ENCODE results near the gene MEP1B. TPM values are rescaled to one million over a fixed set of nuclear protein-coding genes. Genes with fewer than 3 reads are reported as not detected.
A peak's percentile ranks its signal among the peaks of the same experiment; 100 is the strongest.

MEP1B gene
- total and polyA plus RNA-seq, 5 donors = not detected

GRCh38 chr18:32251466-32251865 lies 61.6 kb downstream of the MEP1B start:
- Histone ChIP-seq H3K9me3 (ENCODE audit: control insufficient read depth, low read length) (no peaks in the 10 kb centered on the region), H3K4me1 (ENCODE audit: control insufficient read depth, insufficient read depth, low read length) (no peaks in the 10 kb centered on the region), H3K4me3 (ENCODE audit: low read length) (no peak overlapping the region), H3K27ac (ENCODE audit: low read length) (no peak overlapping the region), H3K27me3 (ENCODE audit: control insufficient read depth, insufficient read depth) (no peaks in the 10 kb centered on the region)
- no peak for ATAC-seq
- WGBS = 71% methylated on average over 3 of the region's 3 CpGs
- DNase-seq = no peak
- intact Hi-C loops (cut with DNase I) = loop anchor here in 1 of 4 donors (10.0 kb wide), 1 partner anchor 97 kb away; no protein-coding TSS in a partner anchor

DNA sequence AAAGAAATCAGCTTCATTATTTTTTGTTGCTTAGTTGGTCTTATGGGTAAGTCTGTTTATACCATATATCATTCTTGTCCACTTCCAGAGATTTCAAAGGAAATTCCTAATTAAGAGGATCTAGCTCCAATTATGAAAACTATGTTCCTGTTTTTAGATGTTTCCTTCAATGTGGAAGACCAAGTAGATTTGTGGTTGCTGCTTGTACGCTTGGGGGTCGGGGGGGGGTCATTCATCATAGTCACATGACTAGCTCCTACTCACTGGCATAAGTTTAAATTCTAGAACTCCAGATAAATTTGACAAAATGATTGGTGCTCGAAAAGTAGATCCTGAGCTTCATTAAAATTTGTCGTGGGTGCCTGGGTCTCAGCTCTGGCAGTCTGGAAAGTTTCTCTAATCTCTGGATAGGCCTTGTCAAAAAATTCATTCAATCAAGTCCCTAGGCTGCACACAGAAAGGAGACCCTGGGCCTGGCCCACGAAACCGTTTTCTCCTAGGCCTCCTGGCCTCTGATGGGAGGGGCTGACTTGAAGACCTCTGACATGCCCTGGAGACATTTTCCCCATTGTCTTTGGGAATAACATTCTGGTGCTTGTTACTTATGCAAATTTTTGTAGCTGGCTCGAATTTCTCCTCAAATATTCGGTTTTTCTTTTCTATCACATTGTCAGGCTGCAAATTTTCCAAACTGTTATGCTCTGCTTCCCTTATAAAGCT lies 62.5 kb downstream of the MEP1B start:
- 75% methylated on average over 8 of the region's 8 CpGs for WGBS
- no peak for DNase-seq

GRCh38 chr18:32255570-32255969 lies 65.7 kb downstream of the MEP1B start:
- Histone ChIP-seq H3K4me3 (ENCODE audit: low read length) (no peak overlapping the region), H3K9me3 (ENCODE audit: control insufficient read depth, low read length) (no peaks in the 10 kb centered on the region), H3K4me1 (ENCODE audit: control insufficient read depth, insufficient read depth, low read length) (no peaks in the 10 kb centered on the region), H3K27ac (ENCODE audit: low read length) (no peak overlapping the region), H3K27me3 (ENCODE audit: control insufficient read depth, insufficient read depth) (no peaks in the 10 kb centered on the region)
- DNase-seq (no peak), ATAC-seq (no peak)
- intact Hi-C loops (cut with DNase I) = loop anchor here in 1 of 4 donors (10.0 kb wide), 1 partner anchor 101 kb away; no protein-coding TSS in a partner anchor
- WGBS = 67% methylated on average over 3 of the region's 3 CpGs

More for the DNA sequence above, 62.5 kb downstream of the MEP1B start:
- no peak overlapping the region for H3K4me3 ChIP-seq (ENCODE audit: low read length)
- H3K27me3 ChIP-seq (ENCODE audit: control insufficient read depth, insufficient read depth) = no peaks in the 10 kb centered on the region
- no peak overlapping the region for H3K27ac ChIP-seq (ENCODE audit: low read length)
- no peaks in the 10 kb centered on the region for H3K4me1 ChIP-seq (ENCODE audit: control insufficient read depth, insufficient read depth, low read length)
- no peak for ATAC-seq
- intact Hi-C loops (cut with DNase I) = loop anchor here in 1 of 4 donors (10.0 kb wide), 1 partner anchor 98 kb away; no protein-coding TSS in a partner anchor
- no peaks in the 10 kb centered on the region for H3K9me3 ChIP-seq (ENCODE audit: control insufficient read depth, low read length)

- intact Hi-C loops (cut with DNase I) = loop anchor here in 1 of 4 donors (10.0 kb wide), 1 partner anchor 102 kb away; no protein-coding TSS in a partner anchor
- Histone ChIP-seq H3K4me3 (ENCODE audit: low read length) (no peak overlapping the region), H3K9me3 (ENCODE audit: control insufficient read depth, low read length) (no peaks in the 10 kb centered on the region), H3K27me3 (ENCODE audit: control insufficient read depth, insufficient read depth) (no peaks in the 10 kb centered on the region), H3K27ac (ENCODE audit: low read length) (no peak overlapping the region), H3K4me1 (ENCODE audit: control insufficient read depth, insufficient read depth, low read length) (no peaks in the 10 kb centered on the region)
- ATAC-seq (no peak), DNase-seq (no peak)
- WGBS = 76% methylated on average over 5 of the region's 5 CpGs
Observed at GRCh38 chr18:32257084-32257785, 67.4 kb downstream of the MEP1B start.

GRCh38 chr18:32258148-32258547 lies 68.3 kb downstream of the MEP1B start:
- ATAC-seq = no peak
- Histone ChIP-seq H3K27ac (ENCODE audit: low read length) (no peak overlapping the region), H3K4me1 (ENCODE audit: control insufficient read depth, insufficient read depth, low read length) (no peaks in the 10 kb centered on the region), H3K27me3 (ENCODE audit: control insufficient read depth, insufficient read depth) (no peaks in the 10 kb centered on the region), H3K4me3 (ENCODE audit: low read length) (no peak overlapping the region), H3K9me3 (ENCODE audit: control insufficient read depth, low read length) (no peaks in the 10 kb centered on the region)
- WGBS = 69% methylated on average over 2 of the region's 2 CpGs
- intact Hi-C loops (cut with DNase I) = loop anchor here in 1 of 4 donors (10.0 kb wide), 1 partner anchor 103 kb away; no protein-coding TSS in a partner anchor
- DNase-seq = no peak

DNA sequence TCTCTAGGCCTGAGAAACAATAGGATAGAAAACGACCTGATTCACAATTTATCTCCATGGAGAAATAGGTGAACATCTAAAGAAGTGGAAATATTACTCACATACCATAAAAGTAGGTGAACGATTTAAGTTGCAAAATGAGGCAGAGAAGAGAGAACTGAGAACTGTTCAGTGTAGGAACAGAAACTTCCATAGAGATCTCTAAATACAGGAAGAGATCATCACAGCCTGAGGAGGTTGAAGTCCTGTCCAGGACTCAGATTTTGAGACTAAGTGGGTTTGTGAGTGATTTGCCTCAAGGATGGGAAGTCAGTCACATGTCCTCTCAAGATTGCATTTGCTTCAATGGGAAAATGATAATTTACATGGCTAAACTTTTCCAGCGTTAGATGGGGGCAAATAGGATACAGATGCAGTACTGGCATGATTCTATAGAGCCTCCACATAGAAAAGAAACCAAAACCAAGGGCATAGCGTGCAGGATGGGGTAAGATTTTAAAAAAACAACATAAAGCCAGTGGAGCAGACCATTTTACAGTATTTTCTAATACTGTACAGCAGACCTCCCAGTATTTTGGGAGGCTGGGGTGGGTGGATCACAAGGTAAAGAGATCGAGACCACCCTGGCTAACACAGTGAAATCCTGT lies 68.8 kb downstream of the MEP1B start:
- H3K9me3 ChIP-seq (ENCODE audit: control insufficient read depth, low read length) = no peaks in the 10 kb centered on the region
- H3K27me3 ChIP-seq (ENCODE audit: control insufficient read depth, insufficient read depth) = no peaks in the 10 kb centered on the region
- H3K27ac ChIP-seq (ENCODE audit: low read length) = no peak overlapping the region
- WGBS = 81% methylated on average over 5 of the region's 5 CpGs
- H3K4me3 ChIP-seq (ENCODE audit: low read length) = no peak overlapping the region
- no peak for ATAC-seq
- DNase-seq = no peak
- intact Hi-C loops (cut with DNase I) = loop anchor here in 1 of 4 donors (10.0 kb wide), 1 partner anchor 104 kb away; no protein-coding TSS in a partner anchor
- H3K4me1 ChIP-seq (ENCODE audit: control insufficient read depth, insufficient read depth, low read length) = no peaks in the 10 kb centered on the region

DNA sequence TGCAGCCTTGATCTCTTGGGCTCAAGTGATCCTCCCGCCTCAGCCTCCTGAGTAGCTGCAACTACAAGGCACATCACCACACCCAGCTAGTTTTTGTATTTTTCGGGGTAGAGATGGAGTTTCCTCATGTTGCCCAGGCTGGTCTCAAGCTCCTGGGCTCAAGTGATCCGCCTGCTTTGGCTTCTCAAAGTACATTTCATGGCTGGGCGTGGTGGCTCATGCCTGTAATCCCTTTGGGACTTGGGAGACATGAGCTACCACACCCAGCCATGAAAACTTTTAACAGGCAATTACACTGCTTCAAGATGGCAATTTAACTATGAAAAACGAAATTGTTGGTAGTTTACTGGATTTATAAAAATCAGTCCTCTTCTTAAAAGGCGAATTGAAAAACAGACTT lies 69.7 kb downstream of the MEP1B start:
- ATAC-seq (no peak), DNase-seq (no peak)
- H3K9me3 ChIP-seq (ENCODE audit: control insufficient read depth, low read length) = no peaks in the 10 kb centered on the region
- WGBS = 86% methylated on average over 6 of the region's 6 CpGs
- H3K27me3 ChIP-seq (ENCODE audit: control insufficient read depth, insufficient read depth) = no peaks in the 10 kb centered on the region
- H3K4me3 ChIP-seq (ENCODE audit: low read length) = no peak overlapping the region
- intact Hi-C loops (cut with DNase I) = loop anchor here in 1 of 4 donors (10.0 kb wide), 1 partner anchor 105 kb away; no protein-coding TSS in a partner anchor
- H3K27ac ChIP-seq (ENCODE audit: low read length) = no peak overlapping the region
- no peaks in the 10 kb centered on the region for H3K4me1 ChIP-seq (ENCODE audit: control insufficient read depth, insufficient read depth, low read length)

- H3K4me3 ChIP-seq (ENCODE audit: low read length) = no peak overlapping the region
- intact Hi-C loops (cut with DNase I) = loop anchor here in 1 of 4 donors (10.0 kb wide), 1 partner anchor 294 kb away; no protein-coding TSS in a partner anchor
- ATAC-seq (no peak), DNase-seq (no peak)
- no peaks in the 10 kb centered on the region for H3K4me1 ChIP-seq (ENCODE audit: control insufficient read depth, insufficient read depth, low read length)
- no peaks in the 10 kb centered on the region for H3K9me3 ChIP-seq (ENCODE audit: control insufficient read depth, low read length)
- H3K27me3 ChIP-seq (ENCODE audit: control insufficient read depth, insufficient read depth) = no peaks in the 10 kb centered on the region
- H3K27ac ChIP-seq (ENCODE audit: low read length) = no peak overlapping the region
- WGBS = 93% methylated on average over 5 of the region's 5 CpGs
Observed at GRCh38 chr18:32261003-32261402, 71.2 kb downstream of the MEP1B start.

DNA sequence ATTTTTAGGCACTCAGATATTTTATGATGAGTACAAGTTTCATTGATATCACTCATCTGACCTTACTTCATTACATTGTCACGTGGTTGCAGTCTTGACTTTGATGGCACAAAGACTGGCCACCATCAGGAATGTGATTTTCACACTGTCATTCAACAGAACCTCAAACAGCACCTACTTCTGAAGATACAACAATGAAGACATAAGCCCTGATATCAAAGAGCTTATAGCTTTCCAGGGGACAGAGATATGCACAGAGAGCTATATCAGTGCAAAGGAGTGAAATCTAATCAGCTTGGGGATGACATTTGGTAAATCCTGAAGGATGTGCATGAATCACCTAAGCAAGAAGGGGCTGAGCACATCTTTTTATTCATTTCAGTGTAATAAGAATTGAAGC lies 72.3 kb downstream of the MEP1B start:
- Histone ChIP-seq H3K4me3 (ENCODE audit: low read length) (no peak overlapping the region), H3K27ac (ENCODE audit: low read length) (no peak overlapping the region), H3K27me3 (ENCODE audit: control insufficient read depth, insufficient read depth) (no peaks in the 10 kb centered on the region), H3K9me3 (ENCODE audit: control insufficient read depth, low read length) (no peaks in the 10 kb centered on the region), H3K4me1 (ENCODE audit: control insufficient read depth, insufficient read depth, low read length) (no peaks in the 10 kb centered on the region)
- peak in 1 of 2 donors; percentile 19 for ATAC-seq
- no peak for DNase-seq
- 45% methylated on average over 1 of the region's 1 CpG for WGBS
- intact Hi-C loops (cut with DNase I) = loop anchor here in 1 of 4 donors (10.0 kb wide), 1 partner anchor 293 kb away; no protein-coding TSS in a partner anchor

- no peak for DNase-seq
- no peak for ATAC-seq
- H3K4me3 ChIP-seq (ENCODE audit: low read length) = no peak overlapping the region
- no peaks in the 10 kb centered on the region for H3K4me1 ChIP-seq (ENCODE audit: control insufficient read depth, insufficient read depth, low read length)
- H3K27me3 ChIP-seq (ENCODE audit: control insufficient read depth, insufficient read depth) = no peaks in the 10 kb centered on the region
- WGBS = 73% methylated on average over 2 of the region's 2 CpGs
- intact Hi-C loops (cut with DNase I) = loop anchor here in 1 of 4 donors (10.0 kb wide), 1 partner anchor 290 kb away; no protein-coding TSS in a partner anchor
- no peaks in the 10 kb centered on the region for H3K9me3 ChIP-seq (ENCODE audit: control insufficient read depth, low read length)
- H3K27ac ChIP-seq (ENCODE audit: low read length) = no peak overlapping the region
Observed at GRCh38 chr18:32264401-32264800, 74.6 kb downstream of the MEP1B start.

Measured in right cardiac atrium (tissue), 5 donors.